Keratinocyte (primary cell): ENCODE results near the gene PCDHA2. TPM values are rescaled to one million over a fixed set of nuclear protein-coding genes. Genes with fewer than 3 reads are reported as not detected.

Source experiments
- DNase-seq: peaks from one replicate; pipeline ENCODE4 v3.0.0-alpha.2; 2011; ENCODE audit warnings: low read depth, missing footprints, low spot score
- FAIRE-seq: peaks from 2 replicates; lab custom pipeline; 2011; peaks lifted over from hg19 to GRCh38; lab: Jason Lieb, UNC
- H2AFZ ChIP-seq: 2 replicates; pipeline ENCODE4 v1.6.0; 2012; ENCODE audit warnings: low read length, control low read depth, inconsistent platforms; ENCODE audit not compliant: control insufficient read depth
- H3K27ac ChIP-seq: 2 replicates; pipeline ENCODE4 v1.5.1; 2011; ENCODE audit warnings: low read length; ENCODE audit not compliant: control insufficient read depth, insufficient read depth
- H3K27me3 ChIP-seq: 3 replicates; pipeline ENCODE4 v1.6.0; 2011; ENCODE audit warnings: low read length; ENCODE audit not compliant: control insufficient read depth, insufficient read depth; ENCODE audit errors: extremely low read depth
- H3K36me3 ChIP-seq, 2 experiments: 2 replicates in 1 of 2; 3 replicates in 1 of 2; pipeline ENCODE4 v1.5.1; 2011; ENCODE audit warnings: low read length in 2 of 2, mild to moderate bottlenecking in 1 of 2; ENCODE audit not compliant: control insufficient read depth in 2 of 2, insufficient read depth in 2 of 2; ENCODE audit errors: extremely low read depth in 1 of 2
- H3K4me1 ChIP-seq: 3 replicates; pipeline ENCODE4 v1.5.1; 2011; ENCODE audit warnings: low read length; ENCODE audit not compliant: control insufficient read depth, insufficient read depth; ENCODE audit errors: extremely low read depth
- H3K4me2 ChIP-seq: 3 replicates; pipeline ENCODE4 v1.6.0; 2011; ENCODE audit warnings: low read depth, low read length; ENCODE audit not compliant: control insufficient read depth, insufficient read depth; ENCODE audit errors: extremely low read depth
- H3K4me3 ChIP-seq, 3 experiments: fragments of 200-600 bp in 1 of 3; sonication (generic) in 1 of 3; 2 replicates in 2 of 3; 3 replicates in 1 of 3; pipeline ENCODE4 v1.5.1; 2011 to 2016; ENCODE audit warnings: low read length in 3 of 3, mild to moderate bottlenecking in 3 of 3, control low read depth in 2 of 3, inconsistent platforms in 1 of 3, low read depth in 1 of 3, mixed read lengths in 1 of 3, mixed run types in 1 of 3, moderate library complexity in 1 of 3; ENCODE audit not compliant: control insufficient read depth in 2 of 3, insufficient read depth in 2 of 3; ENCODE audit errors: extremely low read depth in 1 of 3
- H3K79me2 ChIP-seq: 2 replicates; pipeline ENCODE4 v1.6.0; 2012; ENCODE audit warnings: low read length; ENCODE audit not compliant: control insufficient read depth, insufficient read depth
- H3K9ac ChIP-seq: 3 replicates; pipeline ENCODE4 v1.6.0; 2011; ENCODE audit warnings: low read length; ENCODE audit not compliant: control insufficient read depth, insufficient read depth; ENCODE audit errors: extremely low read depth
- H3K9me1 ChIP-seq: 3 replicates; pipeline ENCODE4 v1.6.0; 2011; ENCODE audit warnings: low read length; ENCODE audit not compliant: control insufficient read depth, insufficient read depth; ENCODE audit errors: extremely low read depth
- H3K9me3 ChIP-seq: 2 replicates; pipeline ENCODE4 v1.5.1; 2012; ENCODE audit warnings: low read depth, low read length; ENCODE audit not compliant: control insufficient read depth
- H4K20me1 ChIP-seq: 3 replicates; pipeline ENCODE4 v1.6.0; 2011; ENCODE audit warnings: low read length; ENCODE audit not compliant: control insufficient read depth, insufficient read depth; ENCODE audit errors: extremely low read depth
- EZH2 ChIP-seq: IDR thresholded peaks from one replicate; pipeline ENCODE4 v1.6.1; 2012; ENCODE audit warnings: inconsistent platforms, mild to moderate bottlenecking, low read length, moderate library complexity
- dilution Hi-C: fragments of 300-500 bp; cut with MboI; formaldehyde crosslinking; loops from one replicate; pipeline ENCODE4 v1.7.0; 2020; ENCODE audit warnings: low sequenced_read_pairs; ENCODE audit not compliant: extremely low pct_ligation_motif_present
- polyA plus RNA-seq, 5 experiments: library from polyadenylated mRNA; depleted of rRNA in 3 of 5; stranded (reverse) in 3 of 5; stranded (forward) in 1 of 5; unstranded in 1 of 5; fragments of >200 nt; gene quantifications; 1 replicate in 1 of 5; 2 replicates in 3 of 5; 3 replicates in 1 of 5; pipeline versions ENCODE4 v1.2.1 to v1.2.3, GENCODE V29; 2011 to 2012; ENCODE audit warnings: missing spikeins in 2 of 5, low read depth in 1 of 5, low replicate concordance in 1 of 5
- TF ChIP-seq, protein P1 (sequence below), 3 experiments: IDR thresholded peaks in 1 of 3; conservative IDR thresholded peaks in 1 of 3; optimal IDR thresholded peaks in 1 of 3; 2 replicates in 2 of 3; 3 replicates in 1 of 3; pipeline versions ENCODE3 to v1.5.1; 2011; ENCODE audit warnings: low read length in 3 of 3, mild to moderate bottlenecking in 3 of 3, moderate library complexity in 2 of 3, control low read depth in 1 of 3, inconsistent platforms in 1 of 3; ENCODE audit not compliant: insufficient read depth in 2 of 3; ENCODE audit errors: extremely low read depth in 1 of 3

The PCDHA2 gene
- polyA plus RNA-seq, 1 donor (not counting 4 experiments of a cell fraction or from before 2014, with no cell fraction given), result not detected

DNA sequence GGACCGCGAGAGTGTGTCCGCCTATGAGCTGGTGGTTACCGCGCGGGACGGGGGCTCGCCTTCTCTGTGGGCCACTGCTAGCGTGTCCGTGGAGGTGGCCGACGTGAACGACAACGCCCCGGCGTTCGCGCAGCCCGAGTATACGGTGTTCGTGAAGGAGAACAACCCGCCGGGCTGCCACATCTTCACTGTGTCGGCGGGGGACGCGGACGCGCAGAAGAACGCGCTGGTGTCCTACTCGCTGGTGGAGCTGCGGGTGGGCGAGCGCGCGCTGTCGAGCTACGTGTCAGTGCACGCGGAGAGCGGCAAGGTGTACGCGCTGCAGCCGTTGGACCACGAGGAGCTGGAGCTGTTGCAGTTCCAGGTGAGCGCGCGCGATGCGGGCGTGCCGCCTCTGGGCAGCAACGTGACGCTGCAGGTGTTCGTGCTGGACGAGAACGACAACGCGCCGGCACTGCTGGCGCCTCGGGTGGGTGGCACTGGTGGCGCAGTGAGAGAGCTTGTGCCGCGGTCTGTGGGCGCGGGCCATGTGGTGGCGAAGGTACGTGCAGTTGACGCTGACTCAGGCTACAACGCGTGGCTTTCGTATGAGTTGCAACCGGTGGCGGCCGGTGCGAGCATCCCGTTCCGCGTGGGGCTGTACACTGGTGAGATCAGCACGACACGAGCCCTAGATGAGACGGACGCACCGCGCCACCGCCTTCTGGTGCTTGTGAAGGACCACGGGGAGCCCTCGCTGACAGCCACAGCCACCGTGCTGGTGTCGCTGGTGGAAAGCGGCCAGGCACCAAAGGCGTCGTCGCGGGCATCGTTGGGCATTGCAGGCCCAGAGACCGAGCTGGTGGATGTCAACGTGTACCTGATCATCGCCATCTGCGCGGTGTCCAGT lies 41.2 kb downstream of the PCDHA2 start:
- no peak overlapping the region for H3K4me2 ChIP-seq
- H3K9ac ChIP-seq, result no peak overlapping the region
- H3K9me1 ChIP-seq, result no peaks in the 10 kb centered on the region
- no peak overlapping the region for H3K4me3 ChIP-seq
- DNase-seq (no peak), FAIRE-seq (no peak)
- H3K27me3 ChIP-seq, result no peaks in the 10 kb centered on the region
- H3K9me3 ChIP-seq, result peaks cover 12% of the 10 kb centered on the region
- no peak overlapping the region for H3K27ac ChIP-seq
- H4K20me1 ChIP-seq, result no peaks in the 10 kb centered on the region
- TF ChIP-seq EZH2, result no peak
- TF ChIP-seq, protein P1, sequence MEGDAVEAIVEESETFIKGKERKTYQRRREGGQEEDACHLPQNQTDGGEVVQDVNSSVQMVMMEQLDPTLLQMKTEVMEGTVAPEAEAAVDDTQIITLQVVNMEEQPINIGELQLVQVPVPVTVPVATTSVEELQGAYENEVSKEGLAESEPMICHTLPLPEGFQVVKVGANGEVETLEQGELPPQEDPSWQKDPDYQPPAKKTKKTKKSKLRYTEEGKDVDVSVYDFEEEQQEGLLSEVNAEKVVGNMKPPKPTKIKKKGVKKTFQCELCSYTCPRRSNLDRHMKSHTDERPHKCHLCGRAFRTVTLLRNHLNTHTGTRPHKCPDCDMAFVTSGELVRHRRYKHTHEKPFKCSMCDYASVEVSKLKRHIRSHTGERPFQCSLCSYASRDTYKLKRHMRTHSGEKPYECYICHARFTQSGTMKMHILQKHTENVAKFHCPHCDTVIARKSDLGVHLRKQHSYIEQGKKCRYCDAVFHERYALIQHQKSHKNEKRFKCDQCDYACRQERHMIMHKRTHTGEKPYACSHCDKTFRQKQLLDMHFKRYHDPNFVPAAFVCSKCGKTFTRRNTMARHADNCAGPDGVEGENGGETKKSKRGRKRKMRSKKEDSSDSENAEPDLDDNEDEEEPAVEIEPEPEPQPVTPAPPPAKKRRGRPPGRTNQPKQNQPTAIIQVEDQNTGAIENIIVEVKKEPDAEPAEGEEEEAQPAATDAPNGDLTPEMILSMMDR (optimal IDR thresholded peaks at IDR 0.05 in 1 of 3, IDR thresholded peaks at IDR 0.05 in 1 of 3, conservative IDR thresholded peaks at IDR 0.05 in 1 of 3; ENCODE audit: extremely low read depth in 1 of 3, insufficient read depth in 2 of 3, low read length in 3 of 3), result no peak
- dilution Hi-C loops, result no loop called here
- no peak overlapping the region for H2AFZ ChIP-seq
- H3K4me1 ChIP-seq, result no peaks in the 10 kb centered on the region
- H3K36me3 ChIP-seq, result no peaks in the 10 kb centered on the region
- no peaks in the 10 kb centered on the region for H3K79me2 ChIP-seq

DNA sequence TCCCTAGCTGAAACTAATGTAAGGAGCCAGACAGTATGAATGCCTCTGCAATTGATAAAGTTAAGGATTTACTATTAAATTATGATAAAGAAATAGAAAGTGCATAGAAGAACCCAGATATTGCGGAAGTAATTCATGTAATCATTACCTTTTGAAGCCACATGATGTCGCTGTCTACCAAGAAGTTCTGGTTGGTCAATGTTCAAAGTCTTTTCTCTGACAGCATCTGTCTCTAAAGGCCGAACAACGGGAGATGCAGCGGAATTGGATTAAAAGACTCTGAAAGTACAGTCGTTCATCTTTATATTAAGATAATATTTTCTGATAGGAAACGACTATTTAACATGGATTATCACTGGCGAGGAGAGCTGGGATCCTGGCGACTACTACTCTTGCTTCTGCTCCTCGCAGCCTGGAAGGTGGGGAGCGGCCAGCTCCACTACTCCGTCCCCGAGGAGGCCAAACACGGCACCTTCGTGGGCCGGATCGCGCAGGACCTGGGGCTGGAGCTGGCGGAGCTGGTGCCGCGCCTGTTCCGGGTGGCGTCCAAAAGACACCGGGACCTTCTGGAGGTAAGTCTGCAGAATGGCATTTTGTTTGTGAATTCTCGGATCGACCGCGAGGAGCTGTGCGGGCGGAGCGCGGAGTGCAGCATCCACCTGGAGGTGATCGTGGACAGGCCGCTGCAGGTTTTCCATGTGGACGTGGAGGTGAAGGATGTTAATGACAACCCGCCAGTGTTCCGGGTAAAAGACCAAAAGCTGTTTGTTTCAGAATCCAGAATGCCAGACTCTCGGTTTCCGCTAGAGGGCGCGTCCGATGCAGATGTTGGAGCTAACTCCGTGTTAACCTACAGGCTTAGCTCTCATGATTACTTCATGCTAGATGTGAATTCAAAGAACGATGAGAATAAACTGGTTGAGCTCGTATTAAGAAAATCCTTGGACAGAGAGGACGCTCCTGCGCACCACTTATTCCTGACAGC lies 46.6 kb downstream of the PCDHA2 start, which contains the start of gene PCDHA8:
Gene PCDHA8, plus strand, starts transcription at position 210 of the 985 bp plus-strand sequence. Its CDS starts 135 bp downstream, at position 345.
- Histone ChIP-seq H3K9ac (no peak within 1 kb of the TSS), H2AFZ (no peak within 1 kb of the TSS), H4K20me1 (no peaks in the 10 kb centered on the region), H3K79me2 (no peaks in the 10 kb centered on the region), H3K4me2 (no peak within 1 kb of the TSS), H3K4me3 (no peak within 1 kb of the TSS), H3K27ac (no peak within 1 kb of the TSS), H3K9me1 (no peaks in the 10 kb centered on the region), H3K36me3 (no peaks in the 10 kb centered on the region), H3K4me1 (no peaks in the 10 kb centered on the region), H3K27me3 (no peaks in the 10 kb centered on the region), H3K9me3 (peaks cover 8% of the 10 kb centered on the region)
- TF ChIP-seq EZH2, result no peak
- TF ChIP-seq, protein P1 (optimal IDR thresholded peaks at IDR 0.05 in 1 of 3, IDR thresholded peaks at IDR 0.05 in 1 of 3, conservative IDR thresholded peaks at IDR 0.05 in 1 of 3; ENCODE audit: extremely low read depth in 1 of 3, insufficient read depth in 2 of 3, low read length in 3 of 3), result no peak
- FAIRE-seq (no peak), DNase-seq (no peak)
- dilution Hi-C loops, result no loop called here
